GM18498 (cell line): ENCODE data around the gene ORC1.
"Not testable (repeated sequence)": the region's sequence is repeated elsewhere in the genome, so short reads cannot be mapped to it uniquely, and the experiment has no call there.

Source experiments
- ATAC-seq: cut with Tn5 transposase; IDR thresholded peaks from one replicate; pipeline ENCODE4 v1.9.1; 2021; ENCODE audit warnings: mild to moderate bottlenecking, moderate library complexity; ENCODE audit not compliant: unreplicated experiment

Gene ORC1

GRCh38 chr1:52393174-52393573 is 11.0 kb downstream of the ORC1 start:
- ATAC-seq: no peak

- ATAC-seq: no peak
Measured at GRCh38 chr1:52386458-52386857, 17.8 kb downstream of the ORC1 start.

GRCh38 chr1:52385376-52385775 is 18.8 kb downstream of the ORC1 start:
- no peak for ATAC-seq

GRCh38 chr1:52369851-52370250 is 34.4 kb downstream of the ORC1 start:
- ATAC-seq: not testable (repeated sequence)

GRCh38 chr1:52368383-52369172 is 35.6 kb downstream of the ORC1 start:
- no peak for ATAC-seq

GRCh38 chr1:52367272-52367671 is 37.0 kb downstream of the ORC1 start:
- no peak for ATAC-seq

GRCh38 chr1:52366517-52366827 is 37.8 kb downstream of the ORC1 start:
- ATAC-seq: no peak

- ATAC-seq: peak; percentile 94
Measured at GRCh38 chr1:52365746-52366516, 38.3 kb downstream of the ORC1 start, which contains the start of gene CC2D1B. Gene CC2D1B (minus strand): TSS chr1:52366205. CDS start chr1:52364620, 1,585 bp downstream.

- ATAC-seq: no peak
Measured at GRCh38 chr1:52365071-52365745, 39.0 kb downstream of the ORC1 start.

- ATAC-seq: no peak
Measured at GRCh38 chr1:52364235-52364839, 39.9 kb downstream of the ORC1 start.

GRCh38 chr1:52360595-52360968 is 43.6 kb downstream of the ORC1 start:
- ATAC-seq: no peak

- ATAC-seq: no peak
Measured at GRCh38 chr1:52359676-52360594, 44.3 kb downstream of the ORC1 start.

- ATAC-seq: no peak
Measured at GRCh38 chr1:52358851-52359497, 45.2 kb downstream of the ORC1 start.

- ATAC-seq: no peak
Measured at GRCh38 chr1:52357397-52357796, 46.8 kb downstream of the ORC1 start.

- ATAC-seq: no peak
Measured at GRCh38 chr1:52356818-52357355, 47.3 kb downstream of the ORC1 start.

- no peak for ATAC-seq
Measured at GRCh38 chr1:52355847-52356505, 48.2 kb downstream of the ORC1 start.

GRCh38 chr1:52355436-52355835 is 48.8 kb downstream of the ORC1 start:
- no peak for ATAC-seq

- ATAC-seq: no peak
Measured at GRCh38 chr1:52352690-52353089, 51.5 kb downstream of the ORC1 start.

GRCh38 chr1:52348704-52349300 is 55.4 kb downstream of the ORC1 start:
- ATAC-seq: no peak
